Glutamatergic neuron (in vitro differentiated cells): ENCODE data around the gene TAF7. TPM values are rescaled to one million over a fixed set of nuclear protein-coding genes. Genes with fewer than 3 reads are reported as not detected.
A peak's percentile ranks its signal among the peaks of the same experiment; 100 is the strongest.

Experiments used
- DNase-seq: peaks from one replicate; pipeline ENCODE4 v3.0.0; 2022
- H3K27ac Mint-ChIP-seq: one replicate; pipeline ENCODE4 v1.8.0; 2020; ENCODE audit warnings: mild to moderate bottlenecking, mixed read lengths, inconsistent platforms; ENCODE audit not compliant: unreplicated experiment
- H3K27me3 Mint-ChIP-seq: one replicate; pipeline ENCODE4 v1.8.0; 2020; ENCODE audit warnings: mild to moderate bottlenecking, moderate library complexity, mixed read lengths, inconsistent platforms; ENCODE audit not compliant: unreplicated experiment
- H3K36me3 Mint-ChIP-seq: one replicate; pipeline ENCODE4 v1.8.0; 2020; ENCODE audit warnings: mild to moderate bottlenecking, mixed read lengths, inconsistent platforms; ENCODE audit not compliant: unreplicated experiment
- H3K4me1 Mint-ChIP-seq: one replicate; pipeline ENCODE4 v1.8.0; 2020; ENCODE audit warnings: mild to moderate bottlenecking, low read depth, mixed read lengths, inconsistent platforms; ENCODE audit not compliant: unreplicated experiment
- H3K4me3 Mint-ChIP-seq: one replicate; pipeline ENCODE4 v1.8.0; 2020; ENCODE audit warnings: mild to moderate bottlenecking, mixed read lengths, inconsistent platforms; ENCODE audit not compliant: unreplicated experiment
- H3K9me3 Mint-ChIP-seq: one replicate; pipeline ENCODE4 v1.8.0; 2020; ENCODE audit warnings: mild to moderate bottlenecking, moderate library complexity, mixed read lengths, inconsistent platforms; ENCODE audit not compliant: unreplicated experiment
- CTCF ChIP-seq: fragments of 200-600 bp; sonication (generic); IDR thresholded peaks from one replicate; pipeline ENCODE4 v1.5.0; 2021; ENCODE audit not compliant: partially characterized antibody, unreplicated experiment
- total RNA-seq: library from RNA; stranded (reverse); fragmentation: NEBNext Ultra II Directional; extraction: Animal tissue kit (Norgen Biotek cat#: 25700); gene quantifications from one replicate; pipeline ENCODE4 v1.2.1, GENCODE V29; 2021; ENCODE audit not compliant: unreplicated experiment

The TAF7 gene
- total RNA-seq, 1 donor from 2014 or later, result 89.4 TPM

- no peak for TF ChIP-seq CTCF
- no peaks in the 10 kb centered on the region for H3K4me1 Mint-ChIP-seq
- peaks cover 8% of the 10 kb centered on the region for H3K27me3 Mint-ChIP-seq
- peaks cover 10% of the 10 kb centered on the region for H3K9me3 Mint-ChIP-seq
- H3K36me3 Mint-ChIP-seq, result peaks cover 64% of the 10 kb centered on the region
- no peak for DNase-seq
- H3K27ac Mint-ChIP-seq, result no peak within 1 kb of the TSS
- no peak within 1 kb of the TSS for H3K4me3 Mint-ChIP-seq
These were observed 9.9 kb upstream of the TAF7 start, which contains the start of gene PCDHGA1 for GRCh38 chr5:141330299-141331080. Gene PCDHGA1 (plus strand): TSS chr5:141330514.

- Mint-ChIP-seq H3K4me3 (no peak overlapping the region), H3K27me3 (peaks cover 8% of the 10 kb centered on the region), H3K4me1 (no peaks in the 10 kb centered on the region), H3K9me3 (peaks cover 6% of the 10 kb centered on the region), H3K36me3 (peaks cover 58% of the 10 kb centered on the region), H3K27ac (no peak overlapping the region)
- no peak for DNase-seq
- no peak for TF ChIP-seq CTCF
These were observed 7.6 kb upstream of the TAF7 start for GRCh38 chr5:141328231-141328630.

- Mint-ChIP-seq H3K27me3 (peaks cover 7% of the 10 kb centered on the region), H3K9me3 (peaks cover 8% of the 10 kb centered on the region), H3K27ac (peak overlapping the region; percentile 99), H3K4me3 (peak overlapping the region; percentile 96), H3K36me3 (peaks cover 45% of the 10 kb centered on the region), H3K4me1 (no peaks in the 10 kb centered on the region)
- DNase-seq, result peak; percentile 75
- peak; percentile 47 for TF ChIP-seq CTCF
These were observed 5.7 kb upstream of the TAF7 start for GRCh38 chr5:141326088-141326854.

- H3K36me3 Mint-ChIP-seq, result peaks cover 39% of the 10 kb centered on the region
- no peak for DNase-seq
- peak overlapping the region; percentile 95 for H3K4me3 Mint-ChIP-seq
- no peak for TF ChIP-seq CTCF
- H3K27me3 Mint-ChIP-seq, result peaks cover 15% of the 10 kb centered on the region
- no peak overlapping the region for H3K27ac Mint-ChIP-seq
- H3K4me1 Mint-ChIP-seq, result peaks cover 2% of the 10 kb centered on the region
- peaks cover 35% of the 10 kb centered on the region for H3K9me3 Mint-ChIP-seq
These were observed 1.7 kb upstream of the TAF7 start for GRCh38 chr5:141322261-141322660.
